Activated effector memory CD4-positive, alpha-beta T cell treated with anti-CD3 and anti-CD28 coated beads, Interleukin-2, amount 50 U/mL, for 16 hours (primary cell): Measurements from ENCODE around the gene DENND1A.

Experiments used
- DNase-seq: peaks from one replicate; pipeline ENCODE4 v3.0.0-alpha.2; 2020

The DENND1A gene

DNA sequence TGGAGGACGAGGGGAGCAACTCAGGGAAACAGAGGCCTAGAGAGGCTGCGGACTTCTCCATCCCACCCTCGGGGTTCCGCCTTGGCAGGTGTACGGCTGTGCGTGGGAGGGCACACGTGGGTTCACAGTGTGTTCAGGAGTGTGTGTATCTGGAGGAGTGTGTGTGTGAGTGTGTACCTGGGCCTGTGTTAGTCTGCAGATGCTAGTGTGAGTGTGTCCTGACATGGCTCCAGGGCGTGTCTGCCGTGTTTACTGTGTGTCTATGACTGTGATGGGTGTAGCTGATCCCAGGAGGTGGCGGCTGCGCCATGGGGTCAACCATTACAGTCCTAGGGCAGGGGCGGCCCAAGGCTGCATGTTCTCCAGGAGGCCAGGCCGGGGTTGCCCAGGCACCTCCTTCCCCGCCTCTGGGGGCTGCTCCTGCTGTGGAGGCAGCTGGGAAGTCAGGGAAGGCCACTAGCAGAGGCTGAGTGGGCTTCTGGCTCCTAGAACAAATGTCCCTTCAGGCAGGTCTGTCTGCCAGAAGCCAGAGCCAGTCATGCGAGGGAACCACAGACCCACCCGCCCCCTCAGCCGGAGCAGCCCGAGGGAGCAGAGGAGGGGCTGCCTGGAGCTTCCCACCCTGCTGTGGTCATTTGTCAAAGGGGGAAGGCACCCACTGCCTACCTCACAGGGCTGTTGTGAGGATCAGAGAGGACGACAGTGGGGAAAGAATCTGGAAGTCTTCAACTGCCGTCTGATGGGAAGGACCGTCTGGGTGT, 552.5 kb downstream of the DENND1A start:
- no peak for DNase-seq

DNA sequence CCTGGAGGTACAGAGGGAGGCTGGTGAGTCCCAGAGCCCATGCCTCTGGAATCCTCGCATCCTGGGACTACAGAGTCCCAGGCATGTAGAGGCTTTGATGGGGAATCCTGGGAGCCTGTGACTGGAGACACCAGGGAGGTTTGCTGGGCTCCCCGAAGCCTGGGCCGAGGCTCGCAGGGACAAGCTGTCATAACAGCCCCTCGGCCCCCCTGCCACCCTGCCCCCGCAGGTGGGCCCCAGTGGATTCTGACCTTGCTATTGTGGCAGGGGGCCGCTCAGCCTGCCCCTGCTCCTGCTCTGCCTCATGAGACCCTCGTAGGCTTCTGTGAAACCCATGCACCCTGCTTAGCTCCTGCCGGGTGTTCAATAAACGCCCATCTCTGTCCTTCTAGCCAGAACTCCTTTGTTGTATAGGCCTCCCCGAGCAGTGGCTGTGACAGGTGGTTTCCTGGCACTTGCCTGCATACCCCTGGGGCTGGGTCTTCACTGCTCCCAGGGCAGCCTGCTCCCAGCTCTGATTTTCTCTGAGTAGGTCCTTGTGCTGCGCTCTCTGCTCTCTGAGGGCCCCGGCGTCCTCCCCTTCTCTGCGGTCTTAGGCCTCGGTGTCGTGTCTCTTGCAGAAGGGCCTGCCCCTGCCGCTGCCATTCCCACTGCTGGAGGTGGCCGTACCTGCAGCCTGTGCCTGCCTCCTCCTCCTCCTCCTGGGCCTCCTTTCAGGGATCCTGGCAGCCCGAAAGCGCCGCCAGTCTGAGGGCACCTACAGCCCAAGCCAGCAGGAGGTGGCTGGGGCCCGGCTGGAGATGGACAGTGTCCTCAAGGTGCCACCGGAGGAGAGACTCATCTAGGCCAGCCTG, 553.5 kb downstream of the DENND1A start:
- DNase-seq: no peak

DNA sequence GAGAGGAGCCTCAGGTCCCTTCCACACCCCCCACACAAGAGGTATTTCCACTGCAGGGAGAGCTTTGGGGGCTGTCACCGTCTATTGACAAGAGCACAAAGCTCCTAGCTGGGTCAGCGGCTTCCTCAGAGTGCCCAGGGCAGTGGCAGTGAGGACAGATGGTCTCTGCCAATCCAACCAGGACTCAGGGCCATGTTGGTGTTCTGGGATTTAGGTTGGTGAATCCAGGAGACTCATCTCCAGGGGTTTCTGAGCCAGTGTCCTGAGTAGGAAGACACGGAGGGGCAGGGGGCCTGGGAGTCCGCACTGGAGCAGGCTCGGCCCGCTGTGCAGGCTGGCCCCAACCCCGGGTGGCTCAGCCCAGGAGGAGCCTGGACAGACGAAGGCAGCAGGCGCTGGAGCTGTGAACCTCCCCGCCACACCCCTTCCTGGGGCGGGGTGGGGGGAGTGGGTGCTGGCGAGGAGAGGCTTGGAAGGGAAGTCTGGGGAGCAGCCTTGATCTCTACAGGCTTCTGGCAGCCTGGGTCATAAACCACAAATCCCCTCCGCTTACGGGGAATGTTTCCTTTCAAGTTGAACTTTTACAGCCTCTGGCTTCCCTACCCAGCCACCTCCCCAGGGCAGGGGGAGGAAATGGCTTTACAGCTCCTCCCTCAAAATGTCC, 554.3 kb downstream of the DENND1A start:
- no peak for DNase-seq

DNA sequence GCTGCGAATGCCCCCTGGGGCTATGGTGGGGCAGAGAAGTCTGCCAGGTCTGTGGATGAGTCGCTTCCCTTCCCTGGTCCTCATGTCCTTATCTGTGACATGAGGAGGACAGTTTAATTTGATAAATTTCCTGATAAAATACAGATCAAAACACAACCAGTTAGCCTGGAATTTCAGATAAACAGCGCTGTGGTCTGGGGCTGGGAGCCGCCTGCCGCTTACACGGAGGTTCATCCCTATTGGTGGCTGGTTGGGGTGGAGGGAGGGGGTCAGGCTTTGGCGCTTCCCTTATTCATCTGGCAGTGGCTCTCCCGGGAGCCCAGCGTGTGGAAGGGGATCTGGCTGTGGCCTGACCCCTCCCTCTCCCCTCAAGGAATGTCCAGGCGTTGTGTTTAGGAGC, 556.0 kb downstream of the DENND1A start:
- DNase-seq: no peak

DNA sequence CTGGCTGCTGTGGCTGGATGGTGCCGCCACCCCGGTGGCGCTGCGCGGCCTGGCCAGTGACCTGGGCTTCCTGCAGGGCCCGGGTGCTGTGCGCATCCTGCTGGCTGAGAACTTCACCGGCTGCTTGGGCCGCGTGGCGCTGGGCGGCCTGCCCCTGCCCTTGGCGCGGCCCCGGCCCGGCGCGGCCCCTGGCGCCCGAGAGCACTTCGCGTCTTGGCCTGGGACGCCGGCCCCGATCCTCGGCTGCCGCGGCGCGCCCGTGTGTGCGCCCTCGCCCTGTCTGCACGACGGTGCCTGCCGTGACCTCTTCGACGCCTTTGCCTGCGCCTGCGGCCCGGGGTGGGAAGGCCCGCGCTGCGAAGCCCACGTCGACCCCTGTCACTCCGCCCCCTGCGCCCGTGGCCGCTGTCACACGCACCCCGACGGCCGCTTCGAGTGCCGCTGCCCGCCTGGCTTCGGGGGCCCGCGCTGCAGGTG, 556.4 kb downstream of the DENND1A start:
- DNase-seq: no peak

DNA sequence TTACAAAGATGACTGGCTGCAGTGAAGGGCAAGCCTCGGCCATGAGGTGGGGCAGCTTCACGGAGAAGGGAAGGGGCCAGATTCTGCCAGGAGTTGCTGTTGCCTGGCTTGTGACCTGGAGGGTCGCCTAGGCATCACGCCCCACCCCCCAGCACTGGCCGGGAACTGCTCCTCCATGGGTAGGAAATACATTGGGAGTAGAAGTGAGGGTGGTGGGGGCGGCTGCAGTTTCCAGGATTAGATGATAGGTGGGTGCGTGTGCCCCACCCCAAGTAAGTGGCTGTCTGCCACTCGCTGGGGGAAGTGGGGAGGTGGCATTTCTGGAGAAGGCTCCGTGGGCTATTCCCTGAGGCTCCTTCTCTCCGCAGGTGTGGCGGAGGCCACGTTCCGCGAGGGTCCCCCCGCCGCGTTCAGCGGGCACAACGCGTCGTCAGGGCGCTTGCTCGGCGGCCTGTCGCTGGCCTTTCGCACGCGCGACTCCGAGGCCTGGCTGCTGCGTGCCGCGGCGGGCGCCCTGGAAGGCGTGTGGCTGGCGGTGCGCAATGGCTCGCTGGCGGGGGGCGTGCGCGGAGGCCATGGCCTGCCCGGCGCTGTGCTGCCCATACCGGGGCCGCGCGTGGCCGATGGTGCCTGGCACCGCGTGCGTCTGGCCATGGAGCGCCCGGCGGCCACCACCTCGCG, 557.0 kb downstream of the DENND1A start:
- no peak for DNase-seq

DNA sequence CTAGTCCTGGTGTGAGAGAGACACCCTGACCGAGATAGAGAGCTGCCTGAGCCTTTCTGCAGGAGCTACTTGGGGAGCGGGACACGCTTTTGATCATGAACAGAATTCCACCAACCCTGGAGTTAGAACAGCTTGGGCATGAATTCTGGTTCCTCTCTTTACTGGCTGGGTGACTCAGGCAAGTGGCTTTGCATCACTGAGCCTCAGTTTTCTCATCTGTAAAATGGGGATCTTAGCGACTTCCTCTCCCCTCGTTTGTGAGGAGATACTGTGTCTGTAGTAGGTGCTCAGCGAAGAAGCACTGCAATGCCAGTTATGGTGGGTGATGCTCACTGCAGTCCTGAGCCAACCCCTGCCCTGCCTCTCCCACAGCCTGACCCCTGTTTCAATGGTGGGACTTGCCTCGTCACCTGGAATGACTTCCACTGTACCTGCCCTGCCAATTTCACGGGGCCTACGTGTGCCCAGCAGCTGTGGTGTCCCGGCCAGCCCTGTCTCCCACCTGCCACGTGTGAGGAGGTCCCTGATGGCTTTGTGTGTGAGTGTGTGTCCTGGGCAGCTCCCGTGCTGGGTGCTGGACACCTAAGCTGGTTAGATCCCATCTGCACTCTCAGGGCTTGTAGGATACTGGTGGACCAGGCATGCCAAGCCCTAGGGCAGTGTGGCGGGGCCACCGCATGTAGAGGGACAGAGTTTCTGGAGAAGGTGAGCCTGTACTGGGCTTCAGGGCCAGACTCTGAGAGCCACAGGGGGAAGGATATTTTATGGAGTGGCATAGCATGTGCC, 557.9 kb downstream of the DENND1A start:
- no peak for DNase-seq

DNA sequence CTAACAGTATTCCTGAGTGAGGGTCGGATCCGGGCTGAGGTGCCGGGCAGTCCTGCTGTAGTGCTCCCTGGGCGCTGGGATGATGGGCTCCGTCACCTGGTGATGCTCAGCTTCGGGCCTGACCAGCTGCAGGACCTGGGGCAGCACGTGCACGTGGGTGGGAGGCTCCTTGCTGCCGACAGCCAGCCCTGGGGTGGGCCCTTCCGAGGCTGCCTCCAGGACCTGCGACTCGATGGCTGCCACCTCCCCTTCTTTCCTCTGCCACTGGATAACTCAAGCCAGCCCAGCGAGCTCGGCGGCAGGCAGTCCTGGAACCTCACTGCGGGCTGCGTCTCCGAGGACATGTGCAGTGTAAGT, 558.7 kb downstream of the DENND1A start:
- DNase-seq: no peak

DNA sequence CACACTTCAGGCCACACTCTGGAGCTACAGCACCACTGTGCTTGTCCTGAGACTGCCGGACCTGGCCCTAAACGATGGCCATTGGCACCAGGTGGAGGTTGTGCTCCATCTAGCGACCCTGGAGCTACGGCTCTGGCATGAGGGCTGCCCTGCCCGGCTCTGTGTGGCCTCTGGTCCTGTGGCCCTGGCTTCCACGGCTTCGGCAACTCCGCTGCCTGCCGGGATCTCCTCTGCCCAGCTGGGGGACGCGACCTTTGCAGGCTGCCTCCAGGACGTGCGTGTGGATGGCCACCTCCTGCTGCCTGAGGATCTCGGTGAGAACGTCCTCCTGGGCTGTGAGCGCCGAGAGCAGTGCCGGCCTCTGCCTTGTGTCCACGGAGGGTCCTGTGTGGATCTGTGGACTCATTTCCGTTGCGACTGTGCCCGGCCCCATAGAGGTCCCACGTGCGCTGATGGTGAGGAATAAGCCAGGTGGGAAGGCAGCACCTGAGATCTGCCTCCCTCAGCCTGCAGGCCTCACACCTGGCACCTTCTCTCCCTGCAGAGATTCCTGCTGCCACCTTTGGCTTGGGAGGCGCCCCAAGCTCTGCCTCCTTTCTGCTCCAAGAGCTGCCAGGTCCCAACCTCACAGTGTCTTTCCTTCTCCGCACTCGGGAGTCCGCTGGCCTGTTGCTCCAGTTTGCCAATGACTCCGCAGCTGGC, 559.2 kb downstream of the DENND1A start:
- DNase-seq: no peak

DNA sequence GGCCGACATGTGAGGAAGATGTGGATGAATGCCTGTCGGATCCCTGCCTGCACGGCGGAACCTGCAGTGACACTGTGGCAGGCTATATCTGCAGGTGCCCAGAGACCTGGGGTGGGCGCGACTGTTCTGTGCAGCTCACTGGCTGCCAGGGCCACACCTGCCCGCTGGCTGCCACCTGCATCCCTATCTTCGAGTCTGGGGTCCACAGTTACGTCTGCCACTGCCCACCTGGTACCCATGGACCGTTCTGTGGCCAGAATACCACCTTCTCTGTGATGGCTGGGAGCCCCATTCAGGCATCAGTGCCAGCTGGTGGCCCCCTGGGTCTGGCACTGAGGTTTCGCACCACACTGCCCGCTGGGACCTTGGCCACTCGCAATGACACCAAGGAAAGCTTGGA, 559.8 kb downstream of the DENND1A start:
- DNase-seq: no peak

DNA sequence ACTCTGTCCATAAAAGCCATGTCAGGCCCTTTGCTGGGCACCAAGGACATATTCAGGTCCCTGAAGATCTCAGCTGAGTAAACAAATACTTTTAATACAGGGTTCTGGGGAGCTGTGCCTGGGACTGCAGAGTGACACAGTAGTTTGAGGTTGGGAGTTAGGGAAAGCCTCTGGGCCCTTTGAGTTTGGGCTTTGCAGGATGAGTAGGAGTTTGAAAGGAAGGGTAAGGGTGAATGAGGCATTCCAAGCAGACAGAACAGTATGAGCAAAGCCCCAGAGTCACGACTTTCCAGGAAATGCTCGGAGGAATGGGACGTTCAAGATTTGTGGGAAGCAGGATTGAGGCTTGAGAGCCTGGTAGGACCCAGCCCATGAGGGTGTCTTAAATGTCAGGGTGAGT, 560.6 kb downstream of the DENND1A start:
- no peak for DNase-seq

DNA sequence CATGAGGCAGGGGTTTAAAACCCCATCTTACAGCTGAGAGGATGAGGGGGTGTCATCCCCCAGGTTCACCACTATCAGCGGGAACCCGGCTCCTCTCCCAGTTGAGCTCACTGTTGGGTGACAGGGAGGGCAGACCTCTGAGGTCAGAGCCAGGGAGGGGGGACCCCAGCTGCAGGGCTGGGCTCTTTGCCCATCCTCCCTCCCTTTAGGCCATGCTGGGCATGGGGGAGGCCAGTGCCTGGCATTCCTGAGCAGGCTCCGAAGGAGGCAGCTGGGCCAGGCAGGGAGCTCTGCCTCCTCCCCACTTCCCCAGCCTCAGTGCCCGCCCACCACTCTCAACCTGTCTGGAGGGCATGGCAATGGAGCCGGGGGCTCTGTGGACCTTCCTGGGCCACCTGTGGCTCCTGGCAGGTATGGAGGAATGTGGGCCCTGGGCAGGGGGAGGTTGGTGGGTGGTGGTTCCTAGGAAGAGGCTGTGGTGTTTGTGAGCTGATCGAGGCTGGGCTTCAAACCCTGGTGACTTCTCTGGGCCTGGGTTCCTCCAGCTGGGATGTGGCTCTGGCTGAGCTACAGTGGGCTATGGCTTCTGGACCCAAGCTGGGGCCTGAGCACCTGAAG, 561.3 kb downstream of the DENND1A start:
- DNase-seq: no peak

DNA sequence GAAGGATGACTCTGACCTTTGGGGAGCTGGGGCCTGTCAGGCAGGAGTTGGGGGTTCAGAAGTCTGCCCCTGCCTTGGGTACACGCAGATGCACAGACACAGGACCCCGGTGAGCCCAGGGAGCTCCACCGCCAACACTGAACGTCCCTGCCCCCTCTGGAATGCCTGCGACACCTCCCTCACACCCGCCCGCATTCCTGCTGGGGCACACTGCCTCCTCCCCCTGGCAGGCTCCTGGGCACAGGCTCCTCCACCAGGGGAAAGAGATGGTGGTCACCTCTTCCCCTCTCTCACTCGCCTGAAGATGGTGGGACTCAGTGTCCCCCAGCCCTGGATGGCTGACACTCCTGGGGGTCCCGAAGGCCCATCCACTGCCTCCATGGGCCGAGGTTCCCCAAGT, 561.9 kb downstream of the DENND1A start:
- DNase-seq: no peak

DNA sequence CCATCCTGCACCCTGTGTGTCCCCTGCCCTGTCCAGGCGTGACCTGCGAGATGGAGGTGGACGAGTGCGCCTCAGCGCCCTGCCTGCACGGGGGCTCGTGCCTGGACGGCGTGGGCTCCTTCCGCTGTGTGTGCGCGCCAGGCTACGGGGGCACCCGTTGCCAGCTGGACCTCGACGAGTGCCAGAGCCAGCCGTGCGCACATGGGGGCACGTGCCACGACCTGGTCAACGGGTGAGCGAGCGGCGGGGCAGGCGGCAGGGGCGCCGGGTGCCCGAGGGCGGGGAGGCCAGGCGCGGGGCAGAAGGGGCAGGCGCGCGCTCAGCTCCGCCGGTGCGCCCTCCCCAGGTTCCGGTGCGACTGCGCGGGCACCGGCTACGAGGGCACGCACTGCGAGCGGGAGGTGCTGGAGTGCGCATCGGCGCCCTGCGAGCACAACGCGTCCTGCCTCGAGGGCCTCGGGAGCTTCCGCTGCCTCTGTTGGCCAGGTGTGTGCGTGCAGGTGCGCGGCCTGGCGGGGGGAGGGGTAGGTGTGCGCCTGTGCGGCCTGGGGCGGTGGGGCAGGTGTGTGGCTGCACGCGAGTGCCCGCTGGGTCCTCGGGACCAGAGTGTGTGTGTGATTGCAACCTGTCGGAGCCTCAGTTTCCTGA, 563.9 kb downstream of the DENND1A start:
- DNase-seq: no peak

DNA sequence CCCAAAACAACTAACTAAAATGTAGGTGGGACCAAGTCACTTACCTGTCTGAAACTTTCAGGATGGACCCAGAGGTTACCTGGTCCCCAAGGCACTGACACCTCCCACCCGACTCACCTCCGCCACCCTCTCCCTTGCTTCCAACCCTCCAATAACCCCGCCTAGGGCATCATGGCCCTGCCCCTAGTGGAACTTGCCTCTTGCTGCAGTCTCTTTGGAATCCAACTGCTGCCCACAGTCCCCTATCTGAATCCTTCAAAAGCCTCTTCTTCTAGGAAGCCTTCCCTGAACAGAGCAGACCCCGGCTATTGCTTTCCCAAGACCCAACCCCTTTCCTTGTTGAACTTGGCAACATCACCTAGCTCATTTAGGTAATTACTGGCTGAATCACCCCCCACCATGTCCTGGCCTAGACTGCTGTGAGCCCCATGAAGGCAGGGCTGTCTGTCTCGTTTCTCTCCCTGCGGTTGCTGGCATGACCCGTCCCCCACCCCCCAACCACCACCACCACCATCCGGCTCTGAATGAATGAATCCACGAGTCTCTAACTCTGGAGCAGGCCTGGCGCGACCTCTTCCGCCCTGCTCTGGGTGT, 564.5 kb downstream of the DENND1A start:
- DNase-seq: no peak

DNA sequence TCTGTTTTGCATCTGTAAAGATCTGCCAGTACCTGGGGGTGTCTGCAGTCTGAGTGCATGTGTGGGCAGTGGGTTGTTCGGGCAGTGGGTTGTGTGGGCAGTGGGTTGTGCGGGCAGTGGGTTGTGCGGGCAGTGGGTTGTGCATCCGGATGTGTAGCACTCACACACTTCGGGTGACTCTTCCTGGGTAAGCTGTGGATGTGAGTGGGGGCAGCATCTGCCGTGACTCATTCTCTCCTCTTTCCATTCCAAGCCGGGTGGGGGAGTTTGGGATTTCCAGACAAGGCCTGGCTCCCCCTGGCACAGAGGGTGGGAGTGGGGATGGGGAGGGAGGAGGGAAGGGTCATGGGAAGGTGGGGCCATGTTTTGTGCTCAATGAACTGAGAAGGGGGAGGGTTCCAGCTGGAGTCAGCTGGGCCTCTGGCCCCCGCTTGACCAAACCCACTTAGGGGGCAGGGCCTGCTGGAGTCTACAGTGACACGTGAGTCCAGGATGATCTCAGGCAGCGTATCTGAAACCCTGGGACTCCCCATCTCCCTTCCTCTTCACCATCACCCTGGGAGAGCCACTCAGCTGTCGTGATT, 565.6 kb downstream of the DENND1A start:
- DNase-seq: no peak

DNA sequence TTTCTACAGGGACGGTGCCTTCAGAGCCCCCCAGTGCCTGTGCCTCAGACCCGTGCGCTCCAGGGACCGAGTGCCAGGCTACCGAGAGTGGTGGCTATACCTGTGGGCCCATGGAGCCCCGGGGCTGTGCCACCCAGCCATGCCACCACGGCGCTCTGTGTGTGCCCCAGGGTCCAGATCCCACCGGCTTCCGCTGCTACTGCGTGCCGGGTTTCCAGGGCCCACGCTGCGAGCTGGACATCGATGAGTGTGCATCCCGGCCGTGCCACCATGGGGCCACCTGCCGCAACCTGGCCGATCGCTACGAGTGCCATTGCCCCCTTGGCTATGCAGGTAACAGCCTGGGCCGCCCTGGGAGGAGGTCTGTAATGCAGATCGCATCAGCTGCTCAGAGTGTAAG, 567.1 kb downstream of the DENND1A start:
- DNase-seq: no peak

DNA sequence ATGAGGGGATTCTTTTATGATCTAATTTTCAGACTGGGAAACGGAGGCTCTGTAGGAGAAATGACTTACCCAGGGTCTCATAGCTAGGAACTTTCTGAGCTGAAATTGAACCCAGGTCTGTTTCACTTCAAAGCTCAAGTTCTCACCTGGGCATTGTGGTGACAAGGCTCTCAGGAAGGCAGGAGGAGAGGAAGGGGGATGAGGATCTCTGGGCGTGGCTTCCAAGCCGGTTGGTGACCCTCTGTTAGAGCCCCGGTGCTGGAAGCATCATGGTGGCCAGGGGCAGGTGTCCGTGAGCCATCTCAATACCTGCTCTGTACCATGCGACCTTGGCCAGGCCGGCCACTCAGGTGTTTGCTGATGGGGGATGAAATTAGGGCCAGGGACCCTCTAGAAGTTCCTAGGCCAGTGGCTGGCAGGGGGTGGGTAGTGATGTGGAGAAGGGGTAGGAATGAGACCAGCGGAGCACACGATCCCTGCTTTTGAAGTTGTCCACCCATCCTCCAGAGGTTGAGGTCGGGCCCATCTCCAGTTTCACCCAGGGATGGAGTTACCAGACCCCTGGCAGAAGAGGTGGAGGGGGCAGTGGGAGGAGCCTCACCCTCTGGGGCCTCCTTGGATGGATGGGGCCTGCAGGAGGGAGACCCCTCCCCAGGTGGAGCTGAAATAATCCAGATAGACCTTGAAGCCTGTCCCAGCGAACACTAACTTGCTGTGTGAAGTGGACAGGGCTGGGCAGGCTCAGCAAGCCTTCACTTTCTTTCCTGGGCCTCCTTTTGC, 568.0 kb downstream of the DENND1A start:
- DNase-seq: no peak
